GM19240 (cell line): ENCODE results near the gene NUMA1.
A peak's percentile ranks its signal among the peaks of the same experiment; 100 is the strongest.

ENCODE experiments used
- DNase-seq: peaks from one replicate; pipeline ENCODE4 v3.0.0; 2011; ENCODE audit warnings: low spot score; ENCODE audit not compliant: insufficient read length

The NUMA1 gene

DNA sequence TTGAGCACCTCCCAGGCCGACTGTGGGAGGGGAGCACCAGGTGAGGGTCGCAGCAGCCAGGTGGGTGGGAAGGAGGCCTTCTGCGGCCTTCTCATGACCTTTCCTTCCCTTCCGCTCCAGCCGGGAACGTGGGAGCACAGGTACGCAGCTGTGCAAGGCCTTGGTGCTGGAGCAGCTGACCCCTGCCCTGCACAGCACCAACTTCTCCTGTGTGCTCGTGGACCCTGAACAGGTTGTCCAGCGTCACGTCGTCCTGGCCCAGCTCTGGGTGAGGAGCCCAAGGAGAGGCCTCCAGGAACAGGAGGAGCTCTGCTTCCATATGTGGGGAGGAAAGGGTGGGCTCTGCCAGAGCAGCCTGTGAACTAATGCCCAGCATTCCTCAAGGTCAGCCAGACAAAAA is 79.1 kb downstream of the NUMA1 start:
- no peak for DNase-seq

DNA sequence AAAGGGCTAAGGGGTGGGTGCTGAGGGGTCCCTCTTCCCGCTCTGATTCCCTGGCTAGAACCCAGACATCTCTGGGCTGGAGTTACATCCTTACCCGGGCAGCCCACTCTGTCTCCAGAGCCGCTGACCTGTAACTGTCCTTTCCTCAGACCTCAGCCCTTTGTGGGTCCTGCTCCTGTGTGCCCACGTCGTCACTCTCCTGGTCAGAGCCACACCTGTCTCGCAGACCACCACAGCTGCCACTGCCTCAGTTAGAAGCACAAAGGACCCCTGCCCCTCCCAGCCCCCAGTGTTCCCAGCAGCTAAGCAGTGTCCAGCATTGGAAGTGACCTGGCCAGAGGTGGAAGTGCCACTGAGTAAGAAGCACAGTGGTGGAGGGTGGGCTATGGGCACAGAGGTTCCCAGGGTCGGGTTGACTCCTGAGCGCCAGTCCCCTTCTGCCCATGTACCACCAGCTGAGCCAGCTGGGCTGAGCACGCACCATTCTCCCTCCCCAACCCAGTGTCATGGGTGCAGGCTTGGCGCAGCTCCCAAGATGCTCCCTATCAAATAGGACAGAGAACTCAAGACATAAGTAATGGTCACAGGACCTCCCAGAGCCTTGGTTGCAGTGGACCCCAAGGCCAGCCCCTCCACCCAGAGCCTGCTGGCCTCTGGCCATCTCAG is 80.0 kb downstream of the NUMA1 start:
- DNase-seq, result no peak

DNA sequence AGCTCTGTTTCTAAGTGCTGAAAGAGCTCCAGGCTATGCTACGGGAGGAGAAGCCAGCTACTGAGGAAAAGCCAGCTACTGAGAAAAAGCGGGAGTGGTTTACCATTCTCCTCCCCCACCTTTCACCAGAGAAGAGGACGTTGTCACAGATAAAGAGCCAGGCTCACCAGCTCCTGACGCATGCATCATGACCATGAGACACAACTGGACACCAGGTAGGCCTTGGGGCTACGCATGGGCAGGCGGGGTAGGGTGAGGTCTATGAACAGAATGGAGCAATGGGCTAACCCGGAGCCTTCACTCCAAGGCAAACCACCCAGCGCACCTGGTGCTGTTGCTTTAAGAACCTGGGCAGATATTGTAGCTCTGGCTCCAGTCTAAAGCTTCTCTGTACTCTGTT is 80.5 kb downstream of the NUMA1 start:
- no peak for DNase-seq

DNA sequence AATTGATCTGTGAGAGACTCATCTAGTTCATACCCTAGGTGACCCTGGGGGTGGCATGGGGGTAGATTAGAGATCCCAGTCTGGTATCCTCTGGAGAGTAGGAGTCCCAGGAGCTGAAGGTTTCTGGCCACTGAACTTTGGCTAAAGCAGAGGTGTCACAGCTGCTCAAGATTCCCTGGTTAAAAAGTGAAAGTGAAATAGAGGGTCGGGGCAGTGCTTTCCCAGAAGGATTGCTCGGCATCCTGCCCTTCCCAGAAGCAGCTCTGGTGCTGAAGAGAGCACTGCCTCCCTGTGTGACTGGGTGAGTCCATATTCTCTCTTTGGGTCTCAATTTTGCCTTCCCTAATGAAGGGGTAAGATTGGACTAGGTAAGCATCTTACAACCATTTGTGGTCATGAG is 81.0 kb downstream of the NUMA1 start:
- DNase-seq, result no peak

DNA sequence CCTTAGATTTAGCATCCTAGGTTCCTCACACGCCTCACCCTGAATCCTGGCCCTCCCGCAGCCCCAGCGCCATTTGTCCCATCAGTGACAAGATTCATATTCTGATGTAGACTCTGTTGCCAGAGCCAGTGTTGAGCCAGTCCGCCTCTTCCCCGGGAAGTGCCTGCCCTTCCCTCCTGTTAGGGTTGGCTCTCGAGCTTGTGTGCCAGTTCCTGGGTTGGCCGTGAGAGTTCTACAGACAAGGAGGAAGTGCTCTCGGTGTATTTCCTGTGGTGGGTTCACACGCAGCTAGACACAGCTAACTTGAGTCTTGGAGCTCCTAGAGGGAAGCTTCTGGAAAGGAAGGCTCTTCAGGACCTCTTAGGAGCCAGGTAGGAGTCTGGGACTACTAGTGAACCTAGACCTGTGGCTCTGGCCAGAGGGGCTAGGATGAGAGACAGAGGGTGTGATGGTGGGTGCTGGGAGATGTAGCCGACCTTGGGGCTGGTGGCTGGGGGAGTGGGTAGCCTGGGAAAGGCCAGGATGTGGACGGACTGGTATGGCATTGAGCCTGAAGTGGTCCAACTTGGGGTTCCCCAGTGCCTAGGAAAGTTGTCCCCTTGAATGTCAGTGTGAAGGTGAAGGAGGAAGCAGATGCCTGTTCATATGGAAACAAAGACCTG is 81.6 kb downstream of the NUMA1 start, which contains the start of gene IL18BP:
IL18BP (plus strand) TSS at position 261 of the 662 bp plus-strand sequence. CDS start 1,076 bp downstream, outside the sequence.
- peak; percentile 41 for DNase-seq

DNA sequence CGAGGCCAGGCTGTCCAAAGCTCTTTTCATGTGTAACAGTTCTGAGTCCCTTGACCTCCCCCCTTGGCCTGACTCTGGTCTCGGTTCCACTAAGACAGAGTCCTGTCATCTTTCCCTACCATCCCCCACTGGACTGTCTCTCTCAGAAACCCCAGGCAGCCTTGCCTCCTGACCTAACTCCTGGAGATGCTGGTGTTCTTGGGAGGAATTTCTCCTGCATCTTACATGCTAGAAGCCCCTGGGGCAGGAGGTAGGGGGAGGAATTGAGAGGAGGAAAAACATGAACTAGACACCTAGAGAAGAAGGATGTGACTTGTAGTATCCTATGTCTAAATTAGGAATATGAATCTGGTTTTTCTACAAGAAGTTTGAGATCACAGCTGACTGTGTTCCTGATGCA is 82.3 kb downstream of the NUMA1 start:
- no peak for DNase-seq

DNA sequence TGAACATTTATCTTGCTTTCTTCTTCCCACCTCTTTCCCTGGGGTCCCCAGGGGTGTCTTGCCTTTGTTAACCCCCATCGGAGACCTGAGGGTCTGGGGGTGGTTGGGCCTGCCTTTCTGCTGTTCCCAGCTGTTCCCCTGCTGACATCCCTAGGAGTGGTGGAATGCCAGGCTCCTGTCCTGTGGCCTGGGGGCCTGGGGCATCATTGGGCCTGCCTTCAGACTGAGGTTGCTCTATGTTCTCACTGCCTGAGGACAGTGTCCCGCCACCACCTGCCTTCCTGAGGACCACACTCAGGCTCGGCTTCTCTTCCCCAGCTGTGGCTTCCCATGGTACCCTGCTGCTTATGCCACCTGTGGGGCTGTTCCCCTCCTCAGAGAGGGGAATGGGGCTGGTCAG is 82.7 kb downstream of the NUMA1 start:
- DNase-seq, result no peak

DNA sequence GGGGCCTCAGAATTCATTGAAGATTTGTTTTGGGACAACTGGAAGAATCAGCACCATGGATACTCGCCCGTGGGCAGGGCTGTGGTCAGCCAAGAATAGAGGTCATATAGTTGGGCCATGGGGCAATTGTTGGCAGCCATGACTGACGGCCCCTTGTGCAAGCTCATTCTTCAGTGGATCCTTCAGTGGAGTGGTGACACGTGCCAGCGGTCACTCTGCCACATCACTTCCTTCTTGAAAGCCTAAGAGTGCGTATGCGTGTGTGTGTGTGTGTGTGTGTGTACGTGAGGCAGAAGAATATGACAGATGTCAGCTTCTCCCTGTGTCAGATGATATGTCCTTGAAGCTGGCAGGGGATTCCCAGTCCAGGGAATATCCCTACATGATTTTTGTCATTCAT is 83.4 kb downstream of the NUMA1 start:
- DNase-seq, result no peak

DNA sequence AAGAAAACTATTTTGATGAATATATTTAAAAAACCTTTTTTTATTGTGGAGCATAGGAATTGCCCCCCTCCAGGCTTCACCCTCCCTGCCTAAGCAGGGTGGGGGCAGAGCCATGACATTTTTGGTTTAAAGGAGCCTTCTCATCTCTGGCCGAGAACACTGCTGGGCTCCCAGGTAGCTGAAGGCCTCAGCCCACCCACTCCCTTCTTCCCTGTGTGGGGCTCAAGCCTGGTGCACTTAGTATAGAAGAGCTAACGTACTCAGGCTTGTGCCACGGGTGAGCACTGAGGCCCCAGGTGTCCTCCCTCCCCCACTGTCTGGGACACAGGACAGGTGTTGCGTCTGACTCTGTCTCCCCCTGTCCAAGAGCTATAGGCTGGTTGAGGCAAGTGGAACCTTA is 83.8 kb downstream of the NUMA1 start:
- DNase-seq, result no peak

DNA sequence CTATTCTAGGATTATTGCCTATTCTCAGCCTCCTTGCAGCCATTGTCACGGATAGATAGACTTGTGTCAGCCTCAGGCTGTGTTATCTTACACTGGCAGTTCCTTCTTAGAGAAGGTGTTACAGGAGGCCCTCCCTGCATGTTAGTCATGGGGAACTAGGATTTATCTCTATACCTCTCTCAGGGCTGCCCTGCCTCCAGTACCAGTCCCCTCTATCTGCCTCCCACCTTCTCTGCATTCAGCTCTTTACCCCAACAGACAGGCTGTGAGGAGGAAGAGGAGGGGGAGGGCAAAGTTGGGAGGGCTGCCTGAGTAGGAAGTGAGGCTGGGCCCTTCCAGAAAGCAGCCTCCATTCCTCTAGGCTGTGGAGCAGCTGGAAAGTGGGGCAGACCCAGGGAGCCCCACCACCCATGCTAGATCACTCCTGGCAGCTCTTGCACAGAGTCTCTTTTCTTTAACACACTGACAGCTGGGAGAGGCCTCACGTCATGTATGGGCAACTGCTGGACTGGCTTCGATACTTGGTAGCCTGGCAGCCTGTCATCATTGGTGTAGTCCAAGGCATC is 84.5 kb downstream of the NUMA1 start:
- DNase-seq, result no peak

DNA sequence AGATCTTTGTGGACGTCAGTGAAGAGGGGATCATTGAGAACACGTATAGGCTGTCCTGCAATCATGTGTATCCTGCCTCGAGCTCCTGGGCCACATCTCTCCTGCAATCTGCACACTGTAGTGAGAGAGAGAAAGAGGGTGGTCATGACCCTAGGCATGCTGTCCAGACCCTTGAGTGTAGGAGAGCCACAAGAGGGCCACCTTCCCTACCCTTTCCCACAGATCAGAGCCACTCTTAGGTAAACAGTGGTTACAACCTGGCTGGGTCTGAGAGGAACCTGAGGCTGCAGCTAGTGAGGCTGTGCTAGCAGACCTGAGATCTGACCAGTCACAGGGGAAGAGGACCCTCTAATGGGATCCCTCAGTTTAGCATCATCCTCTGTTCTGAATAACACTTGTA is 85.6 kb downstream of the NUMA1 start:
- DNase-seq, result no peak

DNA sequence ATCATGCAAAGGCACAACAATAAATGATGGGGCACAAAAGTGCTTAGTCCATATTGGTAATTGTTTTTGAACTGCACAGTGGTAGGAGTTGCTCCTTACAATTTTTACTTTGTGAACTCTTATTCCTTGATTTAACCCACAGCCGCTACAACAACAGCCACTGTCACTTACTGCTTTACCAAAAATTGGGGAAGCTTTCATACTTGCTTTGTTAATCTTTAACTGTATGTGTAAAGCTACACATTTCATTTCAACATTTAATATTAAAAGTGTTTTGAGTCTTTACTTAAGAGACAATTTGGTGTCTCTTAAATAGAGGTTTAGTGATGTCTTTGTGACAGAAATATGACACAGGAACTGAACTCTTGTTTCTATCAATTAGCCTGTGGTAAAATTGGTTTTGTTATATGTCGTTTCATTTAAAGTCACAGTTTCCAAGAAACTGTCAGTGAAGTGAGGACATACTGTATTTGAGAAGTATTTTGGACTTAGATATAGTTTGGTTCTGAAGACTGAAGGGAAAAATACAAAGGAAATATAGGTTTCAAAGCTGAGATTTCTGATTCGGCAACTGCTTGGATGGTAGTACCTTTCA is 88.1 kb downstream of the NUMA1 start:
- DNase-seq, result no peak

DNA sequence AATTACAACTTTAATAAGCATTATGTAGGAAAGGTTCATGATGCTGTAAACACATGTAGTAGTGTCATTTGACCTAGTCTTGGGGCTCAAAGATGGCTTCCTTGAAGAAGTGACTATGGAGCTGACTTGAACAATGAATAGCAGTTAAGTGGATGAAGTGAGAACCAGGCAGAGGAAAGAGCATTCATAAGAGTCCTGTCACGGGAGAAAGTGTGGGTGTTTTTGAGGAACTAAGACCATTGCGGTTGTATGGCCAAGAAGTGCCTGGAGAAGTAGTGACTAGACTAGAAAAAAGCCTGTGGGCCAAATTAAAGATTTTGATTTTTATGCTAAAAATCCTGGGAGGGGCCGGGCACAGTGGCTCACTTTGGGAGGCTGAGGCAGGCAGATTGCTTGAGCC is 88.8 kb downstream of the NUMA1 start:
- DNase-seq, result peak; percentile 29

DNA sequence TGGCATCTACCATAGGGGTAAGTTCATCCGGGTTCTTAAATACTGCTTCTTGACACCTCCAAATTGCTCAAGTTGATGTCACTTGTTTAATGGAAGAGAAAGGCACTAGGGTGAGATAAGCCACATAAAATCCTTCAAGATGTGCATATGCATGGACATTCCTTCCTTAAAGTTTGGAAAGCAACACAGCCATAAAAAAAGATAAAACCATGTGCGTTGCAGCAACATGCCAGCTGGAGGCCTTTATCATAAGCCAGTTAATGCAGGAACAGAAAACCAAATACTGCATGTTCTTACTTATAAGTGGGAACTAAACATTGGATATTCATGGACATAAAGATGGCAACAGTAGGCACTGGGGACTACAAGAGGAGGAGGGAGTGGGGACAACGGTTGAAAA is 89.6 kb downstream of the NUMA1 start:
- DNase-seq, result no peak

DNA sequence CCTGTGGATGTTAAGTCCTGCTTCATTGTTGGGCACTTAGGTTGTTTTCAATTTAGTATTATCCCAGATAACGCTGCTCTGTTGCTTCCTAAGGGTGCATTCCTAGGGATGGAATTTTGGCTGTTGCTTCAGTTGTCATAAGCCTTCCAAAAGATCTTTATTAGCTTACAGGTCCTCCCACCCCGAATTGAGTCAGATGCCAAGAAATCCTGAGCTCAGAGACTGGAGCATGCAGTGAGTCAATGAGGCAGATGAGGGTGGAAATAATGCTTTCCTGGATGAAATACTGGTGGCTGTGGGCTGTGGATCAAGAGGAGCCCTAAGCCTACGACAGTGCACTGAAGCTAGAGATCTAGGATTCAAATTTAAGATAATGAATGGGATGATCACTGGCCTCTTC is 92.3 kb downstream of the NUMA1 start:
- no peak for DNase-seq

DNA sequence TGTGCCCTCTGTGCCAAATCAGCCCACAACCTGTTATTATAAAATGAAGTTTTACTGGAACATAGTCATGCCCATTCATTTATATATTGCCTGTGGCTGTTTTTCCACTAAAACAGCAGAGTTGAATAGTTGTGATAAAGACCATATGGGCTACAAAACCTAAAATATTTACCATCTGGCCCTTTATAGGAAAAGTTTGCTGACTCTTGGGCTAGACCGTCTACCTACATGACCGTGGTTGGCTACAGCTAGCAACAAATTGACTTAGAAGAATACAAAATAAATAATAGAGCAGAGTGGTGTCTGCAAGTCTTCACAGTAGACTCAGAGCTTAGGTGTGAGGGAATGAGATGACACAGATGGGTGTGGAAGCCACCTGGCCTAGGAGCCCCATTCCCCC is 92.8 kb downstream of the NUMA1 start:
- no peak for DNase-seq

DNA sequence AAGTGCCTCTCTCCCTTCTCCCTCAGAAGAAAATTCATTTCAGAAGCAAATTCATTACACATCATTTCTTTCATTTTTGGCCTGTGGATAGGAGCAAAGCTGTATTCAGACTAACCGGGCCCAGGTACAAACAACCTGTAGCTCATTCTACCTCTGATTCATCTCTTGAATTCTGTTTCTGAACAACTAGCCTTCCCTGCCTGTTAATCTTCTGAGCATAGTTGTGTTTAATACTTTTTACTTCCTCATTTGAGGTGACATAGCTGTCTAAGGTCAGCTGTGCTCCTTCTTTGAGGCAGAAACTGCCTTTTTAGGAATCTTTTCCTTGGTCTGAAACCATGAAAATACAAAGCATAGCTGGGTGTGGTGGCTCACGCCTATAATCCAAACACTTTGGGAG is 94.2 kb downstream of the NUMA1 start:
- DNase-seq, result no peak

DNA sequence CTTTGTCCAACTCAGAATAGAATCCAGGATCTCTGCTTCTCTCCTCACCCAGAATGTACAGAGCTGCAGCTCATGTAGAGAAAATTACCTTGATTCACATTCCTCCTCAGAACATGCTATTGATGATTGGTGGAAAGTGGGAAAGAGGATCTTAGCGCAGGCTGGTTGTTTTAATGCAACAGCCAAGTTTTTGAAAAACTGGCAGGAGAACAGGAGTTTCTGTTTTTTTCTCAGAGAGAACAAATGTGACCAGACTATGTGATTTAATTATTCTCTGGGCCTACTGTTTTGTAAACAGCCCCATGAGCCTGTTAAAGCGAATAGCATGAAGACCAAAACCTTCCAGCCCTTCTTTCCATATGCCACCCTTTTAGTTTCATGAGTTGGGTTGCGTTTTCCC is 100.7 kb downstream of the NUMA1 start:
- no peak for DNase-seq

DNA sequence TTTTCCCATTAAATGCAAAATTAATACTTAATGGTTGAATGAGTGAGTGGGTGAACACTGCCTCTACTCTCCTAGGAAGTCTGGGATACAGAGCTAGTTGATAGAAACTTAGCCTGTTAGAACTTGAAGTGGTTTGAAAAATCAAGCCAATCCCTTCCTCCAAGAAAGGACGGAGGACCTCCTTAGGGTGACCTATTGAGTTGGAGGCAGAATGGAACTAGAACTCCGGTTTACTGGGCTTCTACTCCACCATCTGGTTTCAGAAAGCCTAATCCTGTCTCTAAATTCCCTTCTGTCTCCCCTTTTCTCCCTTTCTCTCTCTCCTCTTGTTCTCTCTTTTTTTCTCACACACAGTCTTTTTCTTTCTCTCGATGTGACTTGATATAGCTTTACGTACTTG is 101.2 kb downstream of the NUMA1 start:
- DNase-seq, result no peak

DNA sequence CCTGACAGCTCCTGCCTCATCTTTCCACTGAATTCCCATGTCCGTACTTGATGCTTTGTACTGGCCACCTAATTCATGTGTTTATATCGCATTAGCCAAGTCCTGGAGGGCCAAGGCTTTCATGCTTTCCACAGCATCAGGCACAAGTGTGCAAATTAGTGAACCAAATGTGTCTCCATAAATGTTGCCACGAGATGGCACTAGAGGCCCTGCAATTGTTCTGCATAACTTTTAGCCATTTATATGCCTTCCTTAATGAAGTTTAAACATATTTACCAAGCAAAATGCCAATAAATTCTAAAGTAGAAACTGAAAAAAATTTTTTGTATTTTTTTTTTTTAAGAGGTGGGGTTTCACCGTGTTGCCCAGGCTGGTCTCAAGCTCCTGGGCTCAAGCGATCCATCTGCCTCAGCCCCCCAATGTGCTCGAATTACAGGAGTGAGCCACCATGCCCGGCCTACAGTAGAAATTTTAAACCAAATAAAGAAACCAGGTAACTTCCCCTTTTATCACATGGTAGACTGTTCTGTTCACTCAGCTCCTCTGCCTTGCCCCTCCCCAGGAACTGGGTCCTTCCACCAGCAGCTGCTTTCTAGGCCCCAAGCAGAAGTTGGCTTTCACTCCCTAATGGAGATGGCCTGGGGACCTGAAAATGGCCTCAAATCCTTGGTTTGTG is 102.5 kb downstream of the NUMA1 start:
- no peak for DNase-seq

DNA sequence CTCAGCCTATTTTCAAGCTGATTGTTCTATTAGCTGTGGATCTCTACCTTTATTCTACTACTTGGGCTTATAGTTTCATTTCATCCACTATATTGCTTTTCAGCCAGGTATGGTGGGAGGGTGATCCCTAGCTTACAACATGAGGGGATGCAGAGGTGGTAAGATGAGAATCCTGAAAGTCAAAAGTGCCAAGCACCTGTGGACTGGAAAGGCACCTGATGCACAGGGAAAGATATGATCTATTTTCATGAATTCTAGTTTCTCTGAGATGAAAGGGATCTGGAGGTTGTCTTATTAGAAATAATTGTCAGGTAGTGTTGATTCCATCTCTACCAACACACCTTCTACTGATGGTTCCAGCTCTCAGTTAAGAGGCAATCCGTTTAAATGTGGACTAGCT is 103.3 kb downstream of the NUMA1 start:
- DNase-seq, result no peak

DNA sequence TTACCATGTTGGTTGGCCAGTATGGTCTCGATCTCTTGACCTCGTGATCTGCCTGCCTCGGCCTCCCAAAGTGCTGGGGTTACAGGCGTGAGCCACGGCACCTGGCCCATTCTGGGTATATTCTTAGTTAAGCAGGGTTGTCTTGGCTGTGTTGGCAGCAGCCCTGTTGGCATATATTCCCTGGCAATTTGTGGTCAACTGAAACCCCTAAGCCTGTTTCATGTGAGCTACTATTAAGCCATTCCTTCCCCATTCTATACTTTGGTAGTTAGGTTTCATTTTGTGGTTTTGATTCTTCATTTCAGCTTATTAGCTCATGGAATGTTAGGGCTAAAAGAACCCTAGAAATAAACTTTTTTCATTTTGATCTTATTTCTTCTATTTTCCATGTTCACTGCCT is 103.8 kb downstream of the NUMA1 start:
- no peak for DNase-seq
